Fibroblast of mammary gland (primary cell): ENCODE results near the gene ACYP2.
A peak's percentile ranks its signal among the peaks of the same experiment; 100 is the strongest.

ENCODE experiments used
- DNase-seq: peaks from one replicate; pipeline ENCODE4 v3.0.0-alpha.2; 2010; ENCODE audit warnings: low read depth
- H3K4me3 ChIP-seq: 2 replicates; pipeline ENCODE4 v1.5.1; 2011; ENCODE audit warnings: low read depth, mild to moderate bottlenecking, low read length, moderate library complexity; ENCODE audit not compliant: control insufficient read depth
- TF ChIP-seq, protein P1 (sequence below): conservative IDR thresholded peaks from 2 replicates; pipeline ENCODE4 v1.5.1; 2011; ENCODE audit warnings: low read depth, low read length, inconsistent platforms; ENCODE audit not compliant: control insufficient read depth, insufficient read depth

Gene ACYP2

DNA sequence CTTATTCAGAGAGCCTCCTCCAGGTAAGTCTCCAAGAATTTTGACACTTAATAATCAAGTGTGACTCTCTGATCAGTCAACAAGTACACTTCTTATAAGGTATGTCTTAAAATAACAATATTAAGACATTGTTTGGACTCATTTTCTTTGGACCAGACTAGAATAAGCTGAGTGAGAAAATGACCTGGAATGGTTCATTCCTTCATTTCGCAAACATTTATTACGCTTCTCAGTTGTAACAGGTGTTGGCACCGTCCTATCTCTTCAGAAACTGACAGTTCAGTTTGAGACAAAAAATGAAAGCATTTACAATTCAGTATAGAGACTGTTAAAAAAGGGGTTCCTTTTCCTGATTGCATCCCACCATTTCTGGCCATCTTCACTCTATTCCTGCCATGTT, 94.0 kb downstream of the ACYP2 start:
- TF ChIP-seq, protein P1, sequence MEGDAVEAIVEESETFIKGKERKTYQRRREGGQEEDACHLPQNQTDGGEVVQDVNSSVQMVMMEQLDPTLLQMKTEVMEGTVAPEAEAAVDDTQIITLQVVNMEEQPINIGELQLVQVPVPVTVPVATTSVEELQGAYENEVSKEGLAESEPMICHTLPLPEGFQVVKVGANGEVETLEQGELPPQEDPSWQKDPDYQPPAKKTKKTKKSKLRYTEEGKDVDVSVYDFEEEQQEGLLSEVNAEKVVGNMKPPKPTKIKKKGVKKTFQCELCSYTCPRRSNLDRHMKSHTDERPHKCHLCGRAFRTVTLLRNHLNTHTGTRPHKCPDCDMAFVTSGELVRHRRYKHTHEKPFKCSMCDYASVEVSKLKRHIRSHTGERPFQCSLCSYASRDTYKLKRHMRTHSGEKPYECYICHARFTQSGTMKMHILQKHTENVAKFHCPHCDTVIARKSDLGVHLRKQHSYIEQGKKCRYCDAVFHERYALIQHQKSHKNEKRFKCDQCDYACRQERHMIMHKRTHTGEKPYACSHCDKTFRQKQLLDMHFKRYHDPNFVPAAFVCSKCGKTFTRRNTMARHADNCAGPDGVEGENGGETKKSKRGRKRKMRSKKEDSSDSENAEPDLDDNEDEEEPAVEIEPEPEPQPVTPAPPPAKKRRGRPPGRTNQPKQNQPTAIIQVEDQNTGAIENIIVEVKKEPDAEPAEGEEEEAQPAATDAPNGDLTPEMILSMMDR = no peak
- DNase-seq = no peak

DNA sequence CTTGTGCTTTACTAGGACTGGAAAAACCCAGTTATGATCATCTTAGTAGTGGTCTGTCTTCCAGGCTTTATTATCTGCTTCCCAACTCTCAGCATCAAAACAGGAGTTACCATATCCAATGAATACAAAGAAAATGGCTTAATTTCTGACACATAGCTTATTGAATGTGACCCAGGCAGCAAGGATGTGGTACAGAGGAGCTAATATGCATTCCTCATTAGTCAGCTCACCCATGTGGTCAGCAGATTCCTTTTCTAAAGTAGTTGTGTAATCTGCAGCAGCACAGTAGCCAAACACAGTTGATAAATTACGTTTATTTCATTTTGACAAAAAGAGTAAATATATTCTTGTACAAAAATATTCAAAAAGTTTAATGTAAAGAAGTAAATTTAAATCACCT, 97.0 kb downstream of the ACYP2 start:
- peak; percentile 94 for DNase-seq
- H3K4me3 ChIP-seq = no peak overlapping the region
- TF ChIP-seq, protein P1 = no peak

More for the DNA sequence above, 94.0 kb downstream of the ACYP2 start:
- H3K4me3 ChIP-seq = no peak overlapping the region

- TF ChIP-seq, protein P1 = no peak
- DNase-seq = no peak
- no peak overlapping the region for H3K4me3 ChIP-seq
Observed at GRCh38 chr2:54213082-54213481, 97.7 kb downstream of the ACYP2 start.

GRCh38 chr2:54224997-54225396, 109.6 kb downstream of the ACYP2 start:
- TF ChIP-seq, protein P1 = no peak
- no peak for DNase-seq

DNA sequence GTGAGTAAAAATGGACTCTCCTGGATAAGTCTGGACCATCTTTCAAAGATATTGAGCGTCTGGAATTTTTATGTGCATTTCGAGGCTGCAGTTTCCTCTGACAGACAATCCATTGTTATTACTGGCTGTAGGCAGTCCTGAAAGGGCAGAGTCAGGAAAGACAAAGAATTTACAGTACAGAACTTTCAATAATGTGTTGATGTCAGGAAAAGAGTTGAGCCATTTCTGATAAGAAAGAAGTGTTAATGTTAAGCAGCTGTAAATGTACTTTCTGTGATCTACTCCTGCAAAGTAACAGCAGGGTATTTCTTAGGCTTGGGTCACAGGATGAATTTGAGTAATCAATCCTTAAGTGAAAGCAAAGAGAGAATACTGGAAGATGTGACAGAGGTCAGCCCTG, 110.8 kb downstream of the ACYP2 start:
- TF ChIP-seq, protein P1 = no peak
- H3K4me3 ChIP-seq = no peak overlapping the region
- no peak for DNase-seq

More at GRCh38 chr2:54224997-54225396, 109.6 kb downstream of the ACYP2 start:
- H3K4me3 ChIP-seq = no peak overlapping the region

- DNase-seq = no peak
- no peak overlapping the region for H3K4me3 ChIP-seq
- TF ChIP-seq, protein P1 = no peak
Observed at GRCh38 chr2:54227798-54228197, 112.4 kb downstream of the ACYP2 start.

DNA sequence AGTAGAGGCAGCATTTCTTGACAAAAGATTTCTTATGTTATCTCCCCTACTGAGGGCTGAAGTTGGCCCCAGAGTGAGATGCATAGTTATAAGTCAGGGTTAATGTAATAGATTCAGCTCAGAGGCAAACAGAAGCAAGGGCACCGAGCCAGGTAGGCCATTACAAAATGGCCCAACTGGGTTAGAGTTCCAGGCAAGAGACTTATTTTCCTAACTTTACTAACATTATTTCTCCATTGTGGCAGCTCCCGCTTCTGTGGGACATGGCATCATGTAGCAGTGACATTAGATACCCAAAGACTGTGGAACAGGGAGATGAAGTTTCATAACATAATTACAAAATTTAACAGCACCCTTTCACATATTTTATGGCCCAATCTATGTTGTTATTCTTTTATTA, 113.5 kb downstream of the ACYP2 start:
- peak; percentile 27 for DNase-seq
- TF ChIP-seq, protein P1 = no peak

More for the DNA sequence above, 113.5 kb downstream of the ACYP2 start:
- H3K4me3 ChIP-seq = no peak overlapping the region
